ENCODE measurements around the gene PNLIP. TPM values are rescaled to one million over a fixed set of nuclear protein-coding genes. Genes with fewer than 3 reads are reported as not detected.

Gene PNLIP
- total RNA-seq, 4 donors from 2014 or later: not detected

- WGBS: 90% methylated on average over 2 of the region's 2 CpGs
- Histone ChIP-seq H3K9me3 (no peaks in the 10 kb centered on the region), H3K36me3 (no peaks in the 10 kb centered on the region), H3K4me3 (no peak overlapping the region), H3K4me1 (no peaks in the 10 kb centered on the region), H3K27me3 (peaks cover 0 to 4% (median 0%) of the 10 kb centered on the region in 4 donors), H3K27ac (replicated peaks in 1 of 4) (no peak overlapping the region)
- no peak for TF ChIP-seq POLR2A (IDR thresholded peaks at IDR 0.05; ENCODE audit: low read depth)
- TF ChIP-seq CTCF (IDR thresholded peaks at IDR 0.05): no peak
- no peak for TF ChIP-seq EP300 (IDR thresholded peaks at IDR 0.05)
- intact Hi-C loops (cut with DNase I): no loop called here
- no peak for DNase-seq (ENCODE audit: extremely low spot score)
Observed at GRCh38 chr10:116536810-116537209, 8.9 kb upstream of the PNLIP start.

- intact Hi-C loops (cut with DNase I): no loop called here
- no peak for TF ChIP-seq POLR2A (IDR thresholded peaks at IDR 0.05; ENCODE audit: low read depth)
- no peak for TF ChIP-seq CTCF (IDR thresholded peaks at IDR 0.05)
- TF ChIP-seq POLR2AphosphoS5 (IDR thresholded peaks at IDR 0.05): no peak
- TF ChIP-seq EP300 (IDR thresholded peaks at IDR 0.05): no peak
- Histone ChIP-seq H3K4me3 (no peak overlapping the region), H3K27ac (replicated peaks in 1 of 4) (no peak overlapping the region), H3K4me1 (no peaks in the 10 kb centered on the region), H3K36me3 (no peaks in the 10 kb centered on the region), H3K9me3 (no peaks in the 10 kb centered on the region), H3K27me3 (peaks cover 0 to 4% (median 0%) of the 10 kb centered on the region in 4 donors)
- DNase-seq (ENCODE audit: extremely low spot score): no peak
Observed at GRCh38 chr10:116538456-116538855, 7.3 kb upstream of the PNLIP start.

- TF ChIP-seq POLR2A (IDR thresholded peaks at IDR 0.05; ENCODE audit: low read depth): no peak
- no peak for TF ChIP-seq CTCF (IDR thresholded peaks at IDR 0.05)
- TF ChIP-seq EP300 (IDR thresholded peaks at IDR 0.05): no peak
- TF ChIP-seq POLR2AphosphoS5 (IDR thresholded peaks at IDR 0.05): no peak
- Histone ChIP-seq H3K4me3 (no peak overlapping the region), H3K9me3 (no peaks in the 10 kb centered on the region), H3K4me1 (no peaks in the 10 kb centered on the region), H3K27ac (replicated peaks in 1 of 4) (no peak overlapping the region), H3K27me3 (peaks cover 0 to 4% (median 0%) of the 10 kb centered on the region in 4 donors), H3K36me3 (no peaks in the 10 kb centered on the region)
- intact Hi-C loops (cut with DNase I): no loop called here
- DNase-seq (ENCODE audit: extremely low spot score): no peak
Observed at GRCh38 chr10:116538992-116539391, 6.7 kb upstream of the PNLIP start.

GRCh38 chr10:116540814-116541213 is 4.9 kb upstream of the PNLIP start:
- Histone ChIP-seq H3K4me1 (no peaks in the 10 kb centered on the region), H3K27ac (replicated peaks in 1 of 4) (no peak overlapping the region), H3K9me3 (no peaks in the 10 kb centered on the region), H3K36me3 (no peaks in the 10 kb centered on the region), H3K27me3 (peaks cover 0 to 4% (median 0%) of the 10 kb centered on the region in 4 donors), H3K4me3 (no peak overlapping the region)
- TF ChIP-seq POLR2AphosphoS5 (IDR thresholded peaks at IDR 0.05) (no peak), CTCF (IDR thresholded peaks at IDR 0.05) (no peak), EP300 (IDR thresholded peaks at IDR 0.05) (no peak), POLR2A (IDR thresholded peaks at IDR 0.05; ENCODE audit: low read depth) (no peak)
- no peak for DNase-seq (ENCODE audit: extremely low spot score)
- WGBS: 87% methylated on average over 2 of the region's 2 CpGs
- intact Hi-C loops (cut with DNase I): no loop called here

GRCh38 chr10:116542007-116542677 is 3.6 kb upstream of the PNLIP start:
- TF ChIP-seq POLR2AphosphoS5 (IDR thresholded peaks at IDR 0.05) (no peak), CTCF (IDR thresholded peaks at IDR 0.05) (no peak)
- no peak for DNase-seq (ENCODE audit: extremely low spot score)
- Histone ChIP-seq H3K4me3 (no peak overlapping the region), H3K9me3 (no peaks in the 10 kb centered on the region), H3K27ac (replicated peaks in 1 of 4) (no peak overlapping the region), H3K36me3 (no peaks in the 10 kb centered on the region), H3K27me3 (peaks cover 0 to 4% (median 0%) of the 10 kb centered on the region in 4 donors), H3K4me1 (no peaks in the 10 kb centered on the region)
- intact Hi-C loops (cut with DNase I): no loop called here
